DMS153 (cell line): ENCODE results near the gene TREML1.
"Not testable (repeated sequence)": the region's sequence is repeated elsewhere in the genome, so short reads cannot be mapped to it uniquely, and the experiment has no call there.

Experiments used
- DNase-seq: peaks from one replicate; lab custom pipeline; 2025; lab: John Stamatoyannopoulos, UW

The TREML1 gene, protein sequence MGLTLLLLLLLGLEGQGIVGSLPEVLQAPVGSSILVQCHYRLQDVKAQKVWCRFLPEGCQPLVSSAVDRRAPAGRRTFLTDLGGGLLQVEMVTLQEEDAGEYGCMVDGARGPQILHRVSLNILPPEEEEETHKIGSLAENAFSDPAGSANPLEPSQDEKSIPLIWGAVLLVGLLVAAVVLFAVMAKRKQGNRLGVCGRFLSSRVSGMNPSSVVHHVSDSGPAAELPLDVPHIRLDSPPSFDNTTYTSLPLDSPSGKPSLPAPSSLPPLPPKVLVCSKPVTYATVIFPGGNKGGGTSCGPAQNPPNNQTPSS

DNA sequence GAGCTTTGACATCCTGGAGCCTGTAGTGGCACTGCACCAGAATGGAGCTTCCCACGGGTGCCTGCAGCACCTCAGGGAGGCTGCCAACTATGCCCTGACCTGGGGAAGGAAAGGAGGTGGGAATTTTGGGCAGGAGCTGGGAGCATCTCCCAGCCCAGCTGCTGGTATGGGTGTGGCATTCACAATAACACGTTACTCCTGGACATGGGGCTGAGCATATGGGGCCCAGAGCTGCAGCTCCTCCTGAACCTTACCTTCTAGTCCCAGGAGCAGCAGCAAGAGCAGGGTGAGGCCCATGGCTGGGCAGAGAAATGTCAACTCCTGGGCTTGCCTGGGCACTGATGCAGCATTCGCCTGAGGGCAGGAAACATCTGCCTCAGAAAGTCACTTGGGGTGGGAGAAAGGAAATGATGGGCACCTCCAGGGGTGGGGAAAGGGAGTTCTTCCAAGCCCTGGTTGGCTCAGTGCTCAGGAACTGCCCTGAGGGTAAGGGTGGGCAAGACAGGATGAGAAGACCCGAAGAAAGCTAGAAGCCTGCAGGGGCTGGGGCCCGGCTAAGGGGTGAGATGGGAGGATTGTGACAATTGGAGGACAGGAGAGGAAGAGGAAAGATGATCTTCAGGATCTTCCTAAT is at the start of gene TREML1:
Gene TREML1 (minus strand): TSS at position 356 of the 634 bp plus-strand sequence. CDS start 59 bp downstream, at position 297.
- no peak for DNase-seq

DNA sequence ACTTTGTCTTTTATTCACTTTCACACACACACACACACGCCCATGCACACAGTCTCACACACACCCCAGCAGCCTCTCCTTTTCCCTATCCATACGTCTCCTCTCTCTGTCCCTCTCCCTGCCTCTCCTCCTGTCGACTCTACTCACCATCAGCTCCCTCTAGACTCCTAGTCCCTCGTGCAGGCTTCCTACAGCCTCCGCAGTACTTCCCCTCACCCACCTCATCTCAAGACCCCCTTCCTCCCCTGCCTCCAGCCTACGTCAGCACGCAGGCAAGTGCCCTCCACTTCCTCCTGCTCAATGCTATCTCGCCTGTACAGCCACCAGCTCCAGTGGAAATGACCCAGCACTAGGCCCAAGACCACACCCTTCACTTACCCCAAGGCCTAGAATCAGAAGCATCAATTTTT is 47.6 kb upstream of the TREML1 start:
- DNase-seq, result no peak

DNA sequence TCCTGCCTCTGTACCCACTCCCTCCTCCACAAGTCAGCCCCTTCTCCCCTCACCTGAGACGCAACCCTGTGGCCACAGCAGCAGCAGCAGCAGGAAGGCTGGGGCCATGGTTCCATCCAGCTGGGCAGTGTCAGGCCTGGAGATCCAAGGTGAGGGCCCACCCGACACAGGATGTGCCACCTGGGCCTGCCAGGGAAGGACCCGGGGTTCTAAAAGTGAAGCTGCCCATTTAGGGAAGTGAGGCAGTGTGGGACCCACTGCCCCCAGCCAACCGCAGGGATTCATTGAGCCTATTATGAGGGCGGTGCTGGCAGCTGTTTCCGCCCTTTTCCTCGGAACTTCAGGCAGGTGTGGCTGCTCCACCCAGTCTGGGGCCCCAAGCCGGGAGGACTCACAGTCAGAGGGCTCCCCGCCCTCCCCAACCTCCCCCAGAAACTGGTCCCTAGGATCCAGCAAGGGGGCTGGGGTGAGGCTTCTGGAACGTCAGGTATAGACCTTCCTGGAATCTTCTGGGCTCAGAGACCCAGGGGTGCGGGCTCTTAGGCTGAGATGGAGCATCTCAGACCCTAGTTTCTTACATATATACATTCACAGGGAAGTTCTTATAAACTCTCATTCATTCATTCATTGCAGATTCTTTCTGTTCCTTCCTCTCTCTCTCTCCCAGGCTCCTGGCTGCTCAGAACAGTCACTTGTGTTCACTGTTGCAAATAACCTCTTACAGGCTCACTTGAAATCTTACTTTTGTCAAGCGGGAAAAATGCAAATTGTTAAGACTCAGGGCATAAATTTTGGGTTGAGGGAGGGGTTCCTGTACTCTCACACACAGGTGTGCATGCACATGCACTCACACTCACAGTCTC is 47.0 kb upstream of the TREML1 start, which contains the start of gene TREML2:
Gene TREML2 (minus strand): TSS at position 249 of the 863 bp plus-strand sequence. CDS start 141 bp downstream, at position 108.
- DNase-seq, result no peak

DNA sequence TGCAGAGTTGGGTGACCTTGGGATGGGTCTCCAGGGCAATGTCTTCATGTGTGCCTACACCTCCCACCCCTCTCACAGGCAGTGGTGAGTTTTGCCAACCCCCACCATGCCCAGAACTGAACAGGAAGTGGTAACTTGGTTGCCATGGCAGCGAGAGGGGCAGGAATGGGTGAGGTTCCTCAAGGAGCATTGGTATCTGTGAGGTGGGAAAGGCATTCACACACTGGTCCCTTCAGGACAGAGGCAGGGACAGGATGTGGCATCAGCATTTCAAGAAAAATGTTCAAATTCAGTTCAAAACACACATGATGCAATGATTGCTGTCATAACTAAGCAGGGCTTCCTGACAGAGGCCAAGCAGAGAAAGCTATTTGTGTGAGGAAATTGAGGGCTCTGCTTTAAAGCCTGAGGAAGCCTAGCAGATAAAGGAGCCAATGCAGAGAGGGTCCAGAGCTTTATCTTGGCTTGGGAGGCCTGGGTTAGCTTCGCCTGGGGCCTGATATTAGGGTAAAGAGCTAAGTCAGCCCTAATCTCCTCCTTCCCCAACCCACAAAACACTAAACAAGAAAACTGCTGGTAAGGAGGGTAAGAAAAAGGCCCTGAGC is 46.3 kb upstream of the TREML1 start:
- no peak for DNase-seq

DNA sequence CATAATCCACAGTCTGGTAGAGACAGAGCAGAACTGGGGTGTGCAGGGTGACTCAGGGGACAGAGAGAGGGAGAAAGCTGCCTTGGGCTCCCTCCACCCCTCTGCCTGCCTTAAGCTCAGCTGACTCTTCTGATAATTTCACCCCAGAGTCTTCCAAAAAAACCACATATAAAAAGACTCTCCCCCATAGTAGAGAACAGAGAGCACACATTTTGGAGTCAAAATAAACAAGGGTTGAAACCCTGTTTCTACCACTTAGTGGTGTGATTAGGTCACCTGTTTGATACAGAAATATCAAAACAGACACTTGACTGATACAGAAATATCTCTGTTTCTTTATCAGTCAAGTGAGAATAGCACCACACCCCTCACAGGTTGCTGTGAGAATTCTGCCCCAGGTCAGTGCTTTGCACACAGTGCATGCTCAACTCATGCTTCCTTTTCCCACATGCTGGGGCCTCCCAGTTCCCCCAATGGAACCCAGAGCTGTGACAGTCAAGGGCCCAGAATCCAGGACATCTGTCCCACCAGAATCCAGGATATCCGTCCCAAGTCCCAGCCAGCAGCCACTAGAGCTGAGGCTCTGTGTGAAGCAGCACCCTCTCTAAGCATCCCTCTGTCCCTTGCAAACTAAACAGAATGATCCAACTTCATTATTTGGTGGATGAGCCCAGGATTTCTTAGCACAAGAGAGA is 45.6 kb upstream of the TREML1 start:
- DNase-seq, result no peak

DNA sequence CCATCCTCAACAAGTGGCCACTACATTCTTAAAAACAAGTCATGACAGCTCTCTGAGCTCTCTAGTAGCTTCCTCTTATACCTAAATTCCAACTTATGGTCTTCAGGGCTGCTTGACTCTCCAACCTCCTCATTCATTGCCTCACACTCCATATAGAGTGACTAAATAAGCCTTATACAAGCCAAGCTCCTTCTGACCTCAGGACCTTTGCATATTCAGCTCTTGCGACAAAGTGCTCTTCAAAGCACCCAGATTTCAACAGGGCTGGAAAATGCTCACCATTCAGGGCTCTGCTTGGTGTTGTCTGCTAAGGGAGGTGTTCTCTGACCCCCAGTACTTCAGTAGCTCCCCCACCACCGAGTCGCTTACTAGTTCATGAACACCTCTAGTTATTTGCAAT is 43.1 kb upstream of the TREML1 start:
- DNase-seq, result no peak

DNA sequence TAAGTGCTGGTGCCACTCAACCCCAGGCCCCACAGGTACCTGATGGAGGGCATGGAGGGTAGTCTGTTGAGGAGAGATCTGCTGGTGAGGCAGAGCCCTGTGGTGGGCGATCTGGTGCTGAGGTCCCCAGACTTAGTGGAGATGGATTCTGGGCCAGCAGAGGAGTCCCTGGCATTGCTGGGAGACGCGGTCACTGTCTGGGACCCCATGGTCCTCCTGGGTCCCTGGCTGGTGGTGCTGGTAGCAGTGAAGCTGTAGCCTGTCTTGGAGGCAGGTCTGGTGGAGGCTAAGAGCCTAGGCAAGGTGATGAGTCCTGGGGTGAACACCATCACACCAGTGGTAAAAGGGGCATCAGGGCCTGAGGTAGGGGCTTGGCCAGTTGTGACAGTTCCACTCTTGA is 40.2 kb upstream of the TREML1 start:
- DNase-seq, result no peak

DNA sequence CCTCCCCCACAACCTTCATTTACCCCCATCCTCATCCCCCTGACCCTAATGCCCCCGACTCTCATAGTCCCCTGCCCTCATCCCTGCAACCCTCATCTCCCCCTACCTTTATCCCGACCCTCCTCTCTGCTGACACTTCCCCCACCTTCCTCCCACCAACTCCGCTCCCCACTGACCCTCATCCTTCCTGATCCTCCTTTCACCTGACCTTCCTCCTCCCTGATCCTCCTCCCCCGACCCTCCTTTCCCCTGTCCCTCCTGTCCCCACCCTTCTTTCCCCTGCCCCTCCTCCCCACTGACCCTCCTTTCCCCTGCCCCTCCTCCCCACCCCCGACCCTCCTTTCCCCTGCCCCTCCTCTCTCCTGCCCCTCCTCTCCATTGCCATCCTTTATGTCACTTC is 39.7 kb upstream of the TREML1 start:
- no peak for DNase-seq

DNA sequence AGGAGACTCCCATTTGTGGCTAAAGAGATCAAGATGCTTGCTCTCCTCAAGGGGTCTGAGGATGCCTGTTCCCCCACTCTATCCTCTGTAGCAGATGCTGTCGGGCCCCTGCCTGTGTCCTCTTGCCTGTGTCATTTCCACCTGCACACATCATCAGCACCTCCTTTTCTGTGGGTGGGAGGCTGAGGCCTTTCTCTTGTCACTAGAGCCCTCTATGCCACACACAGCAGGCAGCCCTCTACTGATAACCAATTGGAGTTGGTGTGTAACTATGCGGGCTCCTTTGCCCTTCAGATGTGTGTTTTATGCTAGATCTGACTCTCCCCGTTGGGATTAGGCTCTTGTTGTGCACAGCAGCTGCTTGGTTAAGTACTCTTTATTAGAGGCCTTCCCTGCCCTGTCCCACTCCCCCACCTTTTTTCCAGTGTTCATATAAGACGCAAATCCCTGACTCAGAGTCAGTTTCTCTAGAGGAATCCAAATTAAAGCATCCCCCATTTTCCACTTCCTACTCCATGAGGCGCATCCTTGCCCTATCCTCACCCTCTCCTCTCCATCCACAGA is 39.1 kb upstream of the TREML1 start:
- no peak for DNase-seq

DNA sequence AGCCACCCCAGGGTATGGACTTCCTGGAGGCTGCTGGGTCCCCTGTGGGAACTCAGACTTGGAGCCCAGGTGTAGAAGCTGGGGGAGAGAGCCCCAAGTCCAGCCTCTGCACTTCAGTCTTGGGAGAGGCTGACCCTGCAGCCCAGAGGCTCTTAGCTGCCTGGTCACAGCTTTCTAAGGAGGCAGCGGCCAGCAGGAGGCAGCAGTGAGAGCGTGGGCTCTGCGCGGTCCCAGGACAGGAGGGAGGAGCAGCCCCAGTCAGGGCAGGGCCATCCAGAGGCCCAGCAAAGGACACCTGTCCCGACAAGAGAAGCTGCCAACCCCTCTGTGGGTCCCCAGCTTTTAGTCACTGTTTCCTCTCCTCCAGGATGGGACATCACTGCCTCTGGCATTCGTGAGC is 37.4 kb upstream of the TREML1 start:
- DNase-seq, result no peak

DNA sequence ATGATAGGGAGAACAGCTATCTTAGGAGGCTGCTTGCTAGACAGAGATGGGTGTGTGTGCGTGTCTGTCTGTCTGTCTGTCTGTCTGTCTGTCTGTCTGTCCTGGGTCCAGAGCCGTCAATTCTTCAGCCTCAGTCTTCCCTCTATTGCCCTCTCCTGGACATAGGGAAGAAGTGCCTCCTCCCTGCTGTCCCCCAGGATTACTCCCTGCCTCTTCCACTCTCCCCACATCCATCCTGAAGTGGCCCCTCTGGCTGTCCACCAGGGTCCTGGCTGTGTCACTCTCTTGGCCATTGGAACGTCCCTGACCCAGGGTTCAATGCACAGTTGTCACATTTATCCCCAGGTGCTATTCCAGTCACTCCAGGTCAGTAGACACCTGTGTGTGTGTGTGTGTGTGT is 36.6 kb upstream of the TREML1 start:
- no peak for DNase-seq

DNA sequence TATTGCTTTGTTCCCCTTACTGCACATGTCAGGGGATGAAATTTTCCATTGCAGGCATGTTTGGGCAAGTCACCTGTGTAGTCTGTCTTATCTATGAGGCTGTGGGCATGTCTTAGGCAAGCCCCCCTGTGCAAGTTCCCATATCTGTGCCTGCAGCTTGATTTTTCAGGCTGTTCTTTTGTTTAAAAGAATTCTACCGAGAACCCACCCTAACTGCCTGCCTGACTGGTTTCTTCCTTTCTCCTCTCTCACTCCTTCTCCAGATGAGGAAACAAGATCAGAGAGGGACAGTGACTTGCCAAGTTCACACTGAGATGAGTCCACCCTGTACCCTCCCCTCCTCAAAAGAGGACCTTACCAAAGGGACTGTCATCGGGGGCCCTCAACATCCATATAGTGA is 35.8 kb upstream of the TREML1 start:
- no peak for DNase-seq

DNA sequence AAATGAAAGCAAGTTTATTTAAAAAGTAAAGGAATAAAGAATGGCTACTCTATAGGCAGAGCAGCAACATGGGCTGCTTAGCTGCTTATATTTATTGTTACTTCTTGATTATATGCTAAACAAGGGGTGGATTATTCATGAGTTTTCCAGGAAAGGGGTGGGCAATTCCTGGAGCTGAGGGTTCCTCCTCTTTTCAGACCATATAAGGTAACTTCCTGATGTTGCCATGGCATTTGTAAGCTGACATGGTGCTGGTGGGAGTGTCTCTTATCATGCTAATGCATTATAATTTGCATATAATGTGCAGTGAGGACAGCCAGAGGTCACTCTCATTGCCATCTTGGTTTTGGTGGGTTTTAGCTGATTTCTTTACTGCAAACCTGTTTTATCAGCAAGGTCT is 34.9 kb upstream of the TREML1 start:
- DNase-seq, result not testable (repeated sequence)

DNA sequence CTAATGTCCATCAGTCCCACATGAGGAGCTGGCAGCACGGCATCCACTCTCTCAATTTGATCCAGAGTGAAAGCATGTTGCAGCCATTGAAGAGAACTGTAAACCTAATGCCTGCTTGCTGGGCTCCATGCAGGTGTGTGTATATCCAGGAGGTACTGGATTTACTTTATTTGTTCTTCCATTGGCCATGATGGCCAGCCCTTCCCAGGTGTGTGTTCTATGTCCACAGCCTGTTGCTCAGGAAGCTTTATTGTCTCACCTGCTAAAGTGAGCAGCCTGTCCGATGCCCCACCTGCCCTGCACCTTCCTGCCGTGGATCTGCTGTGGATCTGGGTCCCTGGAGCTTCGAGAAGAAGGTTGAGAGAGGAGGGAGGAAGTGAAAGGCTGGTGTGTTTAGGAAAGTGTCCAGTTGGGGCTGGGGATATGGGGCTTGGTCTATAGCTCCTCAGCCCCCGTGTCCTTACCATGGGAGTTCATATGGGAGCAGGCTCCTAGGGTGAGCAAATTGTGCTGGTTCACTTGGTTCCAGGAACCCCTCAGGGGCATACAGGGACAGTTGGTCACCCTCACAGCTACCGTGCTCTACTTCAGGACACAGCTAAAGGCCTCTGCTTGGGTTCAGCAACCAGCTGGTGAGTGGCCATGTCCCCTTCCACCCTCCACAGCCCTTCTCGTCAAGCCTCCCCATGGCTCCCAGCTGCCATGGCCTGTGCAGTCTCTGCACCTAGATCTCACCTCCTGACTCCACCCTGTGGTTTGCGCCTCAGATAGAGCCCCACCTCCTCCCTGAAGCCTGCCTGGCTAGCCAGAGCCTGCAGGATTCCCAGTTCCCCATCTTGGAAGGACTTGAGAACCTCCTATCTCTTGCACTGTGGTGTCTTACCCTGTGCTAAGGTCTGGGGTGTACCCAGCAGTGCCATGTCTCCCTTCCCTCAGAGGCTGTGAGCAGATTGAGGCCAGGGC is 34.1 kb upstream of the TREML1 start:
- peak; percentile 70 for DNase-seq

DNA sequence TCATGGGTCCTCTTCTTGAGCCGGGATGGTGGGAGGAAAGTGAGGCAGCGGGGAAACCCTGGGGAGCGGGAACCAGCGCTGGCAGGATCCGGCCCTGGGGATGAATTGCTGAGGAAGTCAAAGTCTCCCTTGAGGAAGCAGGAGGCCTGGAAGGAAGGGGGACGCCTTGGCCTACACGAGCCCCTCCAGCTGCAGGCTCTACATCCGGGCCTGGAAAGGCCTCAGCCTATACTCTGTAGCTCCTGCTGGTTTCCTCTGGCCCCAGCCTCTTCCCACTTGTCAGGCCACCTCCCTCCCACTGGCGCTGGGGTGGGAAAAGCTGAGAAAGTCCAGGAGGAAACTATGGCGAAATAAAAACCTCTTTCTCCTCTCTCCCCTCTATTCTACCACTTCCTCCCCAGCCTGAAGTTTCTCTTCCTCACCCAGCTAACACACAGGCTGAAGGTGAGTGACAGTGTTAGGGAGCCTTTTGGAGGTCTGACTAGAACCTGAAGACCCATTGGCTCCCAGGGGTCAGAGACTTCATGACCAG is 31.9 kb upstream of the TREML1 start:
- no peak for DNase-seq

DNA sequence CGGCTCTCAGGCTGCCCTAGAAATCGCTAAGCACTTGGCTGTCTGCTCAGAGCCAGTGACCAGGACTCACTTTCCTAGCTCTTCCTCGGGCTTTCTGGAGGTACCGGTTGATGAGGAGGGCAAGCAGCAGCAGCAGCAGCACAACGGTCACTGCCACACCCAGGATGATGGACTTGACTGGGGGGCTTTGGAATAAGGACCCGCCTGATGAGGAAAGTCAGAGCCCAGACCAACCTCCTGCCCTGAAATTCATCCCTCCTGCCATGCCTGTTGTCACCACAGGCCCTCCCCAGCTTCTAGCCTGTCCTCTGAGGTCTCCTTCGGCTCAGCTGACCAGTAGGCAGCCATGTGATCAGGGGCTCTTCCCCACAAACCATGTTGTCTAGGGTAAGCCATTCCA is 30.6 kb upstream of the TREML1 start:
- no peak for DNase-seq

DNA sequence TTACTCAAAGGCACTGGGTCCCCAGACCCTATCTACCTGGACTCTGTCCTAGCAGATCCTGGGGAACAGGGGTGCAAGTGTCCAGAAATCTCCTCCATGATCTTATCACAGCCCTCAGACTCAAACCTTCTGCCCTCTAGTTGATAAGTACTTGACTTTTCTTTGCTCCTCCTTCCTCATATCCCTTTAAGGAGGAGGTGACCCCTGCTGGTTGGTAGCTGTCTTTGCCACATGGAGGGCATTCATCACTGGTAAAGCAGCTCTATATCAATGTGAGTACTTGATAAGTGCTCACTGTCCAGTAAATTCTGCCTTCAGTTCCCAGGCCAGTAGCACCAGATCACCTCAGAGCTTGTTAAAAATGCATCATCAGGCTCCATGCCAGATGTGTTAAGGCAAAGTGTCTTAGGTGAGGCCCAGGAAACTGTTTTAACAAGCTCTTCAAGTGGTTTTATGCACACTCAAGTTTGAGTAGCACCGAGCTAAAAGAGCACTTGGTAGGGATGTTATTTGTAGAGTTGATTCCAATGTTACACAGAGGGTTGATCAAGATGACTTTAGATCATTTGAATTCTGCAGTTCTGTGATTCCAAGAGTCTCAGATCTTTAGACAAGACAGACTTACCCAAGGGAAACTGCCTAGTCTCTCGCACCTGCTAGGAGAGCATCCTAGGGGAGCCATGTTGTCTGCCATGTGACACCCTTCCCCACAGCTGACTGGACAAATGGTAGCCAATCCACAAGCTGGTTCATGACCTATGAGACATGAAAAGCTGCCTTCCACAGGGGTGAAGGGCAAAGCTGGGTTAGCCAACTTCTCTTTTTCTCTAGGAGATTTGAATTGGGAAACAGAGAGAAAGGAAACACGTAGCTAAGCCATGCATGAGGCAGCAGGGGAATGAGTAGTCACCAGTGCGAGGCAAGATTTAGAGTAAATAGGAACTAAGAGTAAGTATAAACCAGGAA is 28.2 kb upstream of the TREML1 start:
- DNase-seq, result peak; percentile 72

DNA sequence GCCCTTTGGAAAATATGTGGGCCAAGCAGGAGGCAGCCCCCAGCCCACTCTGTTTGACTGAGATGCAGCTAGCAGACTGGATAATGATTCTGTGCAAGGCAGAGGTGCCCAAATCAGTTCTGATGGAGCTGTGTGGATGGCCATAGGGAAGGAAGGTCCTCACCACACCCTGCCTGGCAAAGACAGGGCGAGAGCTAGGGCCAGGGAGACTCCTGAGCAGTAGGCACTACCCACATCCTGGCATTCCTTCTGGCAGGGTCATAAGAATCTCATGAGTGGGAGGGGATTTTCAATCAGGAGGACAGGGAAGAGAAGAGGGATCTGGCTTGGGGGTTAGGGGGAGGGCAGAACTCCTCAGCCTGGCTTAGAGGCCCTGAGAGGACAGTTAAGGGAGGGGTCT is 27.4 kb upstream of the TREML1 start:
- DNase-seq, result no peak

DNA sequence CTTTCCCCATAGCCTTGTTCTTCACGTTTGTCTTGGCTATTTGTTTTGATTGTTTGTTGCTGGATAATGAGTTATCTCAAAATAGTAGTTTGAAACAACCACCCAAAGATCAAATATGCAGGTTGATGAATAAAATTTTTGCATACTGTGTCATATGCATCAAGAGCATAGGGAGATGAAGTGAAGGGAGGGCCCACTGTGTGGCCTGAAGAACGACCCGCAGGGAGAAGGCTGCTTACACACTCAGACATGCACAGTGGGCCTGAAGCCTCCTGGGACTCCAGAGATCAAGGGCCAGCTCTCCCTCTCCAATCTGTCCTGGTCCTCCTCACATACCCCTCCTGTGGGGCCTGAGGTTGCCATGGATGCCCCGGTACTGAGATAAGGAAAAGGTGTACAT is 25.0 kb upstream of the TREML1 start:
- DNase-seq, result no peak
